Measurements from ENCODE around the gene SHMT1. TPM values are rescaled to one million over a fixed set of nuclear protein-coding genes. Genes with fewer than 3 reads are reported as not detected.
"Not testable (repeated sequence)": the region's sequence is repeated elsewhere in the genome, so short reads cannot be mapped to it uniquely, and the experiment has no call there.

The SHMT1 gene
- total RNA-seq, 2 donors from 2014 or later: 24.8 to 70.6 TPM

DNA sequence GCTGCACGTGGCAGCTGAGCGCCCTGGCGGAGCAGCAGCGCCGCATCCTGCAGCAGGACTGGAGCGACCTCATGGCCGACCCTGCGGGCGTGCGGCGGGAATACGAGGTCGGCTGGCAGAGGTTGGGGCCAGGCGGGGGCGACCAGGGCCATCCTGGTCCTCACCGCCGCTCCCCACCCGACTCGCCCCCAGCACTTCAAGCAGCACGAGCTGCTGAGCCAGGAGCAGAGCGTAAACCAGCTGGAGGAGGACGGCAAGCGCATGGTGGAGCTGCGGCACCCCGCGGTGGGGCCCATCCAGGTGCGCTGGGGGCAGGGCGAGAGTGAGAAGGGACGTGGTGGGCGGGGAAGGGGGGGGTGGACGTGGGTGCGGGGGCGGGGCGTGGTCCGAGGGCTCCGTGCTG is 19.7 kb upstream of the SHMT1 start:
- peaks cover 9 to 11% of the 10 kb centered on the region in 2 donors for H3K27me3 Mint-ChIP-seq
- not testable (repeated sequence) for ATAC-seq; H3K27ac Mint-ChIP-seq; DNase-seq (ENCODE audit: low spot score); H3K4me3 Mint-ChIP-seq; H3K4me1 Mint-ChIP-seq (ENCODE audit: low read depth in 2 of 2); H3K9me3 Mint-ChIP-seq; H3K36me3 Mint-ChIP-seq

DNA sequence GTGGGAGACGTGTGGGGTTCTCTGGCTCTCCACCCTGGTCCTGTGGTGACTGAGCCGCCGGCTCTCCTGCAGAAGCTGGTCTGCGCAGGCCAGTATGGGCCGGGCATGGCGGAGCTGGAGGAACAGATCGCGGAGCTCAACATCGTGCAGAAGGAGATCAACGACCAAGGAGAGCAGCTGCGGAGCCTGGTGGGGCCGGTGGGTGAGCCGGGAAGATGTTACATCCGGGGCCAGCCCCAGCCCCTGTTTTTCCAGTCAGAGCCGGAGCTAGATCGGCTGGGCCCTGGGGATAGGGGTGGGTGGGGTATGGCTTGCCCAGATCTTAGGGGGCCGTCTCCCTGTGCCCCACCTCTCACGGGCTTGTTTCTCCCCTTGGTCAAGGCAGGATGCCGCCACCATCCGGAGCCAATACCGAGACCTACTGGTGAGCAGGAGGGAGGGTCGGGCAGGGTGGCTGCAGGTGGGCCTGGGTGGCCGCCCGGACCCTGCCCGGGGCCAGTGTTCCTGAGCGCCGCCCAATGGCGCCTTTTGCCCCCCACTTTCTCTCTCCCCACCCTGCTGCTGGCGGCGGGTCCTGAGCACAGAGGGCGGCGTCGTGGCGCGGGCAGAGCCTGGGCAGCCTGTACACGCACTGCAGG is 19.2 kb upstream of the SHMT1 start:
- ATAC-seq (no peak), DNase-seq (ENCODE audit: low spot score) (no peak)
- Mint-ChIP-seq H3K4me1 (ENCODE audit: low read depth in 2 of 2) (peaks cover 0 to 6% of the 10 kb centered on the region in 2 donors), H3K27me3 (peaks cover 9 to 11% of the 10 kb centered on the region in 2 donors), H3K27ac (no peak overlapping the region), H3K36me3 (no peaks in the 10 kb centered on the region), H3K9me3 (no peaks in the 10 kb centered on the region), H3K4me3 (no peak overlapping the region)

DNA sequence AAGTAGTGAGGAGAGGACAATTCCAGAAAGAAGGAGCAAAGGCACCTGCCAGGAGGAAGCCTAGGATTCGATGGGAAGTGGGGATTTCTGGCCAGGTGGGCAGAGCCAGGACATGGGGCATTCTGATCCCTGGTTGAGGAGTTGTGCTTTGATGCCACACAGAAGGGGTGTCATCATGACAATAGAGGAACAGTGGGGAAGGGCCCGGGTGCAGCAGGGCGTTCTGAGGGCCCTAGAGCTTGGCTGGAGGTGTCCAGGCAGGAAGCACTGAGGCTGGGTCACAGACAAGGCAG is 18.5 kb upstream of the SHMT1 start:
- ATAC-seq (no peak), DNase-seq (ENCODE audit: low spot score) (no peak)
- Mint-ChIP-seq H3K9me3 (no peaks in the 10 kb centered on the region), H3K36me3 (no peaks in the 10 kb centered on the region), H3K27me3 (peaks cover 9 to 11% of the 10 kb centered on the region in 2 donors), H3K4me1 (ENCODE audit: low read depth in 2 of 2) (peaks cover 0 to 9% of the 10 kb centered on the region in 2 donors), H3K4me3 (no peak overlapping the region), H3K27ac (no peak overlapping the region)

DNA sequence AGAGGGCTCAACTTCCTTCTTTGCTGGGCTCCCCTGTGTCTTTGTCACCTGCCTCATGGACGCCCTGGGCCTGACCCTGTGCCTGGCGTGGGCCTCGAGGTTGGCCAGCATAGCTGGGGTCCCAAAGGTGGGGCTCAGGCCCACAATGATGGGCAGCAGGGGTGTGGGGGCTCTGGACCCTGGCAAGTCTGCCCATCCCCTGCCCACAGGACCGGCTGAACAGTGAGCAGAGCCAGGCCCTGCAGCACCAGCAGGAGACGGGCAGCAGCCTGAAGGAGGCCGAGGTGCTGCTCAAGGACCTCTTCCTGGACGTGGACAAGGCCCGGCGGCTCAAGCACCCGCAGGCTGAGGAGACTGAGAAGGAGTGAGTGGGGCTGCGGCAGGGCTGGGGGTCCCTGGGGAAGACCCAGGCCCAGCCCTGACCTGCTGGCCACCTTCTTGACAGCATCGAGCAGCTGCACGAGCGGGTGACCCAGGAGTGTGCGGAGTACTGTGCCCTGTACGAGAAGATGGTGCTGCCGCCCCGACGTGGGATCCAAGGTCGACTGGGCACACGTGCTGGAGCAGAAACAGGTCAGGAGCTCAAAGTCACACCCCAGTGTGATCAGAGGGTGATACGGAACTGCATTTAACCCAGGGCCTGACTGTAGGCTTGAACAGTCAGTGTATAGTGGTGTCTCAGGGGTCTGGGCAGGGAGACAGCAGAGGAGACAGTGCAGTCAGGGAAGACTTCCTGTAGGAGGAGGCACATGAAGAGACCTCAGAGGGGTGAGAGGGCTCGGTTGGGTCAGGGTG is 18.0 kb upstream of the SHMT1 start:
- ATAC-seq (no peak), DNase-seq (ENCODE audit: low spot score) (no peak)
- H3K4me3 Mint-ChIP-seq: no peak overlapping the region
- no peaks in the 10 kb centered on the region for H3K9me3 Mint-ChIP-seq
- peaks cover 9 to 11% of the 10 kb centered on the region in 2 donors for H3K27me3 Mint-ChIP-seq
- H3K4me1 Mint-ChIP-seq (ENCODE audit: low read depth in 2 of 2): peaks cover 0 to 9% of the 10 kb centered on the region in 2 donors
- H3K27ac Mint-ChIP-seq: no peak overlapping the region
- no peaks in the 10 kb centered on the region for H3K36me3 Mint-ChIP-seq

DNA sequence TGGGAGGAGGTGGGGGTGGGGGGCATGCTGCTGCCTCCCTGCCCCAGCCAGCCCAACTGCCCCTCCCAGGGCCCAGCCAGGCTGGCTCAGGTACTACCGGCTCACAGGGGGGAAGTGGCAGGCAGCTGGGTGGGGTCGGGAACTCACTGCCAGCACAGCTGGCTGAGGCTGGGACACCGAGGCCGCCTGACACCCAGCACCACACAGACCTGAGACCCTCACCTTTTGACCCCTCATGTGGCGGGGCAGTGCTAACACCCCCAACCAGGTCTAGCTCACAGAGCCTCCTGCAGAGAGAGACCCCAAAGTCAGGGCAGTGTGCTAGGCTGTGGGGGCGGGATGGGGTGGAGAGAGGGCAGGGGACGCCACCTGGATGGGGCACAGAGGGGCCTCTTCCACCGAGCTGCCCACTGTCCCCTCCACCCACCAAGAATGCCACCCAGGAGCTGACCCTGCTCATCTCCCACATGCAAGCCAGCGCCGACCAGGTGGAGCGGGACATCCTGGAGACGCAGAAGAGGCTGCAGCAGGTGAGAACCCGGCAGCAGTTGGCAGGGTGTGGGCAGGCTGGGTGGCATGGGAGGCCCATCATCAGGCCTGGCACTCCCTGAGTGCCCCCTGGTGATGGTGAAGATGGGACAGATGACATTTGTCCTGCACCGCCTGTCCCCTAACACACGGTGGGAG is 17.3 kb upstream of the SHMT1 start:
- no peak overlapping the region for H3K4me3 Mint-ChIP-seq
- ATAC-seq (peak in 1 of 2 donors; percentile 37), DNase-seq (ENCODE audit: low spot score) (no peak)
- peaks cover 9 to 11% of the 10 kb centered on the region in 2 donors for H3K27me3 Mint-ChIP-seq
- H3K36me3 Mint-ChIP-seq: no peaks in the 10 kb centered on the region
- H3K9me3 Mint-ChIP-seq: no peaks in the 10 kb centered on the region
- no peak overlapping the region for H3K27ac Mint-ChIP-seq
- H3K4me1 Mint-ChIP-seq (ENCODE audit: low read depth in 2 of 2): peaks cover 0 to 9% of the 10 kb centered on the region in 2 donors

DNA sequence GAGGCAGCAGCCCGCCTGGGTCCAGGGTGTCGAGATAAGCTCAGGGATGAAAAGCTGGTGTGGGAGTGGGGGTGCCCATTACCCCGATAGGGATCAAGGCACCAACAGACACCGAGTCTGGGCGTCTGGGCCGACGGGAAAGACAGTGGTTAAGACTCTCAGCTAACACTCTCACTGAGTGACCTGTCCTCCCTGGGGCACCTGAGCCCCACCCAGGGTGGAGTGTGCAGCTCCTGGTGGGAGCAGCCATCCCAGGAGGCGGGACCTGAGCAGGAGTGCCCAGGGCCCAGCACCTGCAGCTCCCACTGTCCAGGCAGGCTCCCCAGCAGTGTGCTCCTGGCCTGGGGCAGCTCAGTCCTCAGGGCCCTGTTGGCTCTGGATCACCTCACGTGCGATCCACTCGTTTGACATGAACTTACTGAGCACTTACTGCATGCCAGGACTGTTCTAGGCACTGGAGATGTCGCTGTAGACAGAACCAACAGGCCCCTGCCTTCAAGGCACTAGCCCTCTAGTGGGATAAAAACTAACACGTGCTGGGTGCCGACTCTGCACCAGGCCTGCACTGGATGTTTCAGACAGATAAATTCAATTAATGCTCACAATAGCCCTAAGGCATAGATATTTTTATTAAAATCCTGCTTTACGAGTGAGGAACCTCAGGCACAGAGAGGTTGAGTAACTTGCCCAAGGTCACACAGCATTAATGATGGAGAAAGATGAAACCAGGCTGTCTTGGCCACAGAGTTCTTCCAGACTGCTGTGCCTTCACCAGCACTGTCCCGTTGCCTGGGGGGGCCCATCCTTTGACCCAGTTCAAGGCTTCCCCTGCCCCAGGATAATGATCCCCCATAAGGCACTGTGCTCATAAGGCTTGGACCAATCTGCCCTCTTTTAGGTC is 16.1 kb upstream of the SHMT1 start:
- ATAC-seq: no peak
- DNase-seq (ENCODE audit: low spot score): no peak
- no peaks in the 10 kb centered on the region for H3K36me3 Mint-ChIP-seq
- no peaks in the 10 kb centered on the region for H3K9me3 Mint-ChIP-seq
- peaks cover 0 to 9% of the 10 kb centered on the region in 2 donors for H3K4me1 Mint-ChIP-seq (ENCODE audit: low read depth in 2 of 2)
- H3K27ac Mint-ChIP-seq: no peak overlapping the region
- H3K27me3 Mint-ChIP-seq: peaks cover 9% of the 10 kb centered on the region in 2 donors
- no peak overlapping the region for H3K4me3 Mint-ChIP-seq

DNA sequence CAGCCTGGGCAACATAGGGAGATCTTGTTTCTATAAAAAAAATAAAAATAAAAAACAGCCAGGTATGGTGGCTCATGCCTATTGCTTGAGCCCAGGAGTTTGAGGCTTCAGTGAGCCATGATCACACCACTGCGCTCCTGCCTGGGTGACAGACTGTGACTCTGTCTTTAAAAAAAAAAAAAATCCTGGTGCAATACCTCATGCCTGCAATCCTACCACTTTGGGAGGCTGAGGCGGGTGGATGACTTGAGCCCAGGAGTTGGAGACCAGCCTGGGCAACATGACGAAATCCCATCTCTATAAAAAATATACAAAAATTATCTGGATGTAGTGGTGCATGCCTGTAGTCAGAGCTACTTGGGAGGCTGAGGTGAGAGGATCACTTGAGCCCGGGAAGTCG is 15.3 kb upstream of the SHMT1 start:
- H3K36me3 Mint-ChIP-seq; H3K27ac Mint-ChIP-seq; H3K27me3 Mint-ChIP-seq; H3K4me3 Mint-ChIP-seq; ATAC-seq; DNase-seq (ENCODE audit: low spot score); H3K9me3 Mint-ChIP-seq; H3K4me1 Mint-ChIP-seq (ENCODE audit: low read depth in 2 of 2): not testable (repeated sequence)

DNA sequence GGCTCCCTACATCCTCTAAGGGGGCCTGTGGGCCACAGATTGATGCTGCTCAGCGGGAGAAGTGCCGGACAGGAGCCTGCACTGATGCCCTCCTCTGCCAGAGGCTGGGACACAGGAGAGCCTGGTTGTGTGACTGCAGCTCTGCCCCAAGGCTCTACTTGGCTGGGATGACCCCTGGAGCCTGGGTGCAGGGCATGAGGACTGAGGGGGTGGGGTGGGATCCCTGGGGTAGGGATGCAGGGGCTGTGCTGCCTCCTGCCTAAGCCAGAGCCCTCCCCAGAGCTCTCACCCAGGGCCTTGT is 14.8 kb upstream of the SHMT1 start:
- no peak for ATAC-seq
- Mint-ChIP-seq H3K4me1 (ENCODE audit: low read depth in 2 of 2) (peaks cover 0 to 9% of the 10 kb centered on the region in 2 donors), H3K27ac (no peak overlapping the region), H3K27me3 (peaks cover 9% of the 10 kb centered on the region in 2 donors), H3K4me3 (no peak overlapping the region), H3K9me3 (no peaks in the 10 kb centered on the region), H3K36me3 (no peaks in the 10 kb centered on the region)
- DNase-seq (ENCODE audit: low spot score): no peak

DNA sequence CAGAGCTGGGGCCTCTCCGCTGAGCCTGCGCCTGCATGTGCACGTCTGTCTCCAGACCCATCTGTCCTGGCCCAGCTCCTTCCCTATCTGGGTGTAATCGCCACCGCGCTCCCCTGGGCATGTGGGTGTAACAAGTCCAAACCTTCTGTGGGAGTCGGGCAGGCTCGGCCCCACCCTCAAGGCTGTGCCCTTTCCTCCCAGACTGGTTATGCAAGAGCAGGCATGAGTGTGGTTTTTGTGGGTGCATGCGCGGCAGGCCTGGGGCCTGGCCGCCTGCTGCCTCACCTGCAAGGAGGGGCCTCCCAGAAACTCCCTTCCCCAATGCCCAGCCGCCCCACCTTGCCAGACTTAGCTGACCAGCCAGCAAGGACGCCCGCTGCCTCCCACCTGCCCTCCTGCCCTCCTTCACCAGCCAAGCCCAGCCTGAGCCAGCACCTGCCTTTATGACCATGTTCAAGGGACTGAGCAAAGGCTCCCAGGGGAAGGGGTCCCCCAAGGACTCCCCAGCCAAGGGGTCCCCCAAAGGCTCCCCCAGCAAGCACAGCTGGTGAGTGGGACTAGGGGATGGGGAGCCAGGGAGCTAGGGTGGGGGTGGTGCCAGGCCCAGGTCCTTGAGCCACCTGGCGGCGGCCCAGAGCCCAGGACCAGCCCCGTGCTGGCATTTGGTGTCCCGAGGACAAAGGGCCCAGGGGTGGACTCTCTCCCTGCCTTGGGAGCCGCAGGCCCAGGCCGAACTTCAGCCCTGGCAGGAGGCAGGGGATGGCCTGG is 14.3 kb upstream of the SHMT1 start, which contains the start of gene EVPLL:
Gene EVPLL, plus strand, starts transcription at position 342 of the 768 bp plus-strand sequence. CDS start 3,160 bp downstream, outside the sequence.
- Mint-ChIP-seq H3K27ac (no peak within 1 kb of the TSS), H3K4me1 (ENCODE audit: low read depth in 2 of 2) (peaks cover 0 to 9% of the 10 kb centered on the region in 2 donors), H3K27me3 (peaks cover 9% of the 10 kb centered on the region in 2 donors), H3K36me3 (no peaks in the 10 kb centered on the region), H3K9me3 (no peaks in the 10 kb centered on the region), H3K4me3 (no peak within 1 kb of the TSS)
- DNase-seq (ENCODE audit: low spot score) (no peak), ATAC-seq (peak; percentile 7 to 29)

DNA sequence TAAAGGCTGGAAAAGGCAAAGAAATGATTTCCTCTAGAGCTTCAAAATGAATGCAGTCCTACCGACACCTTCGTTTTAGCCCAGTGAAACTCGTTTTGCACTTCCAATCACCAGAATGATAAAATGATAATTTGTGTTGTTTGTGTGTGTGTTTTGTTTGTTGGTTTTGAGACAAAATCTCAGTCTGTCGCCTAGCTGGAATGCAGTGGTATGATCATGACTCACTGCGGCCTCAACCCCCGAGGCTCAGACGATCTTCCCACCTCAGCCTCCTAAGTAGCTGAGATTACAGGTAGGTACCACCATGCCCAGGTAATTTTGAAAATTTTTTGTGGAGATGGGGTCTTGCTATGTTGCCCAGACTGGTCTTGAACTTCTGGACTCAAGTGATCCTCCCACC is 10.9 kb upstream of the SHMT1 start:
- ATAC-seq (no peak), DNase-seq (ENCODE audit: low spot score) (no peak)
- H3K36me3 Mint-ChIP-seq: no peaks in the 10 kb centered on the region

DNA sequence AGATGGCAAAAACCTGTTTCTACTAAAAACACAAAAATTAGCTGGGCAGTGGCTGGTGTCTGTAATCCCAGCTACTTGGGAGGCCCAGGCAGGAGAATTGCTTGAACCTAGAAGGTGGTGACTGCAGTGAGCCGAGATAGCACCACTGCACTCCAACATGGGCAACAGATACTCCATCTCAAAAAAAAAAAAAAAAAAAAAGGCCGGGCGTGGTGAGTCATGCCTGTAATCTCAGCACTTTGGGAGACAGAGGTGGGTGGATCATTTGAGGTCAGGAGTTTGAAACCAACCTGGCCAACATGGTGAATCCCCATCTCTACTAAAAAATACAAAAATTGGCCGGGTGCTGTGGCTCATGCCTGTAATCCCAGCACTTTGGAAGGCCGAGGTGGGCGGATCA is 9.8 kb upstream of the SHMT1 start:
- not testable (repeated sequence) for H3K36me3 Mint-ChIP-seq; H3K27ac Mint-ChIP-seq; ATAC-seq; DNase-seq (ENCODE audit: low spot score); H3K4me3 Mint-ChIP-seq; H3K4me1 Mint-ChIP-seq (ENCODE audit: low read depth in 2 of 2); H3K9me3 Mint-ChIP-seq
- H3K27me3 Mint-ChIP-seq: peaks cover 0 to 10% of the 10 kb centered on the region in 2 donors

More for the DNA sequence above, 10.9 kb upstream of the SHMT1 start:
- Mint-ChIP-seq H3K27ac (no peak overlapping the region), H3K9me3 (no peaks in the 10 kb centered on the region), H3K4me3 (no peak overlapping the region), H3K4me1 (ENCODE audit: low read depth in 2 of 2) (peaks cover 0 to 4% of the 10 kb centered on the region in 2 donors), H3K27me3 (peaks cover 0 to 10% of the 10 kb centered on the region in 2 donors)

DNA sequence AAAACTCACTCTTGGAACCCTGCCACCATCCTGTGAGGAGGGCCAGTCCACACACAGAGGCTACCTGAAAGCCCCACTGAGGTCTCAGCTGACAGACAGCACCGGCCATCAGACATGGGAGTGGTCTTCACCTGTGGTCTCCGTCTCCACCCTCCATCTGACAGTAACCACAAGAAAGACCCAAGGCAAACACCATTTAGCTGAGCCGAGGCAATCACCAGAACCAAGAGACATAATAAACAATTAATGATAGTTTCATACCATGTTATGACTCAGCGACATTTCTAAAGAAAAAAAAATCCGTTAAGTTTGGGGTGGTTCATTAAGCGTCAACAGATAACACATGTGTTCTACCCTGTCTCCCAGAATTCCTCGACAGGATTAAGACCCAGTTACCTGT is 8.1 kb upstream of the SHMT1 start:
- Mint-ChIP-seq H3K4me3 (no peak overlapping the region), H3K4me1 (ENCODE audit: low read depth in 2 of 2) (no peaks in the 10 kb centered on the region), H3K9me3 (no peaks in the 10 kb centered on the region), H3K27ac (no peak overlapping the region), H3K27me3 (peaks cover 0 to 10% of the 10 kb centered on the region in 2 donors), H3K36me3 (no peaks in the 10 kb centered on the region)
- DNase-seq (ENCODE audit: low spot score) (no peak), ATAC-seq (peak in 1 of 2 donors; percentile 20)

DNA sequence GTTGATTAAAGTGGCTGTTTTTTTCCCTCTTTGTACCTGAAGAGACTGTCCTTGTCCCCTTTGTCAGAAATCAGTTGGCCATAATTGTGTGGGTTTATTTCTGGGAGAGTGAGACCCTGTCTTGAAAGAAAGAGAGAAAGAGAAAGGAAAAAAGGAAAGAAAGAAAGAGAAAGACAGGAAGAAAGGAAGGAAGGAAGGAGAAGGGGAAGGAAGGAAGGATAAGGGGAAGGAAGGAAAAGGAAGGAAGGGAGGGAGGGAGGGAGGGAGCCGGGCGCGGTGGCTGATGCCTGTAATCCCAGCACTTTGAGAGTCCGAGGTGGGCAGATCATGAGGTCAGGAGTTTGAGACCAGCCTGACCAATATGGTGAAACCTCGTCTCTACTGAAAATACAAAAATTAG is 7.4 kb upstream of the SHMT1 start:
- H3K27ac Mint-ChIP-seq: no peak overlapping the region
- ATAC-seq (no peak), DNase-seq (ENCODE audit: low spot score) (no peak)
- peaks cover 0 to 10% of the 10 kb centered on the region in 2 donors for H3K27me3 Mint-ChIP-seq
- no peaks in the 10 kb centered on the region for H3K9me3 Mint-ChIP-seq
- no peaks in the 10 kb centered on the region for H3K4me1 Mint-ChIP-seq (ENCODE audit: low read depth in 2 of 2)
- H3K4me3 Mint-ChIP-seq: no peak overlapping the region
- H3K36me3 Mint-ChIP-seq: no peaks in the 10 kb centered on the region
